NCI-H2227 (cell line): Measurements from ENCODE around the gene SCG3.

ENCODE experiments used
- DNase-seq: peaks from one replicate; lab custom pipeline; 2025; ENCODE audit not compliant: unreplicated experiment; lab: John Stamatoyannopoulos, UW

The SCG3 gene

GRCh38 chr15:51755790-51756189 is 74.5 kb downstream of the SCG3 start:
- no peak for DNase-seq

DNA sequence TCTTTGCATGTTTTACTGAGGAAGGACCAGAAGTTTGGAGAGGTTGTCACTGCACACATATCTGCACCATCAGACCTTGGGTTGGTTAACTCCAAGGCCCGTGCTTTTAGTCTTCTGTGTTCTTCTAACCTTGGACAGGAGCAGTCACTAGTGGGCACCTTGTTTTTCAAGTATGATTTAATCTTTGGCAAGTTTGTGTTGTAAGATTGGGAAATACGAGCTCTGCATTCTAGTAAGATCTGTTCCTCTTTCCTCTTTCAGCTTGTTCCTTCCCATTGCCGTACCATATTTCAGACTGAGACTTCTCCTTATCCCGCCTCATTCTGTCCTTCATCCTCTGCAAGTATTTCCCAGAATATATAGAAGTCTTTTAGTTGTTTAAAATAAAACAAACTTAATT is 75.2 kb downstream of the SCG3 start:
- no peak for DNase-seq

- no peak for DNase-seq
These were observed 76.1 kb downstream of the SCG3 start for GRCh38 chr15:51757450-51757849.

- DNase-seq = no peak
These were observed 77.3 kb downstream of the SCG3 start for GRCh38 chr15:51758645-51759044.

DNA sequence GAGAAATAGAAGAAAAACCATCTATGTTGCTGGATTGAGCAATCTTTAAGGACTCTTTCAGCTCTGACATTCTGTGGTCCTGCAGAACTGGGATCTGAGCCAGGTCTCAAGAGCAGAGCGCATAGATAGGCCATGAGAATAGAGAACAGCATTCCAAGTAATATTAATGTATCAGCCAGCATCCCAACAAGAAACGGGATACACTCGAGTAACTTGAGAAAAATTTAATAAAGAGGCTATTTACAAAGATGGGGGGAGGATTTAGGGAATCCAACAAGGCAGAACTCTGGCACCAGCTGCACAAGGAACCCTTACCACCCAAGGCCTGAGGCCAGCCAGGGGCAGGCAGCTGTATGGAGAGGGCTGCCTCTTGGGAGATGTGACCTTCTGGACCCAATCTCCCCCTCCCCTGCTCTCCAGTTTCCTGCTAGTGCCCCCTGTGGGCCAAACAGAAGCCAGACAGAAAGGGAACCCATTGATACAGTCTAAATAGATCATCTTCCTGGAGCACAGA is 78.3 kb downstream of the SCG3 start:
- no peak for DNase-seq

DNA sequence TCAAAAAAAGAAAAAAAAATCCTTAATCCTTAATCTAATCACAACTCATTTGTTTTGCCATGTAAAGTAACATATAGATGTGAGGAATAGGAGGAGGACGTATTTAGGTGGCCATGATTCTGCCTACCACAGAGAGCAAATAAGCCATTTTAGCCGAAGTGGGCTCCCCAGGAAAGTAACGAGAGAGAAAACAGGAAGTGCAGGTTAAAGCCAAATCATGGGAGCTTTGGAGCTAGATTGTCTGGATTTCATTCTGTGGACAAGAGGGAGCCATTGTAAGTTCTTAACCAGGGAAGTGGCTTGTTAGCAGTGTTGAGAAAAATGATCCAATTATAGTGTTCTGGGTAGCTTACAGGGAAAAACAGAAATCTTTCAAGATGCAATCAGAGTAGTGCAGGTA is 79.5 kb downstream of the SCG3 start:
- DNase-seq = no peak

- DNase-seq = no peak
These were observed 84.4 kb downstream of the SCG3 start for GRCh38 chr15:51765751-51766150.

- DNase-seq = no peak
These were observed 85.0 kb downstream of the SCG3 start for GRCh38 chr15:51766341-51766740.

- no peak for DNase-seq
These were observed 86.7 kb downstream of the SCG3 start for GRCh38 chr15:51768018-51768417.
